ENCODE data around the gene PPP2R5E.

The PPP2R5E gene

GRCh38 chr14:63460680-63461369 is 82.4 kb downstream of the PPP2R5E start:
- TF ChIP-seq CTCF (IDR thresholded peaks at IDR 0.05; ENCODE audit: low read depth, low read length) = no peak
- no peak for DNase-seq (ENCODE audit: extremely low read depth, low read depth)

GRCh38 chr14:63459738-63460137 is 83.4 kb downstream of the PPP2R5E start:
- DNase-seq (ENCODE audit: extremely low read depth, low read depth) = no peak
- no peak for TF ChIP-seq CTCF (IDR thresholded peaks at IDR 0.05; ENCODE audit: low read depth, low read length)

- DNase-seq (ENCODE audit: extremely low read depth, low read depth) = no peak
- TF ChIP-seq CTCF (IDR thresholded peaks at IDR 0.05; ENCODE audit: low read depth, low read length) = no peak
Measured at GRCh38 chr14:63457498-63457897, 85.7 kb downstream of the PPP2R5E start.

- no peak for TF ChIP-seq CTCF (IDR thresholded peaks at IDR 0.05; ENCODE audit: low read depth, low read length)
- peak; percentile 7 for DNase-seq (ENCODE audit: extremely low read depth, low read depth)
Measured at GRCh38 chr14:63454863-63455622, 88.1 kb downstream of the PPP2R5E start.

- no peak for TF ChIP-seq CTCF (IDR thresholded peaks at IDR 0.05; ENCODE audit: low read depth, low read length)
- no peak for DNase-seq (ENCODE audit: extremely low read depth, low read depth)
Measured at GRCh38 chr14:63454436-63454835, 88.7 kb downstream of the PPP2R5E start.

- TF ChIP-seq CTCF (IDR thresholded peaks at IDR 0.05; ENCODE audit: low read depth, low read length) = no peak
- DNase-seq (ENCODE audit: extremely low read depth, low read depth) = no peak
Measured at GRCh38 chr14:63453443-63453936, 89.7 kb downstream of the PPP2R5E start.

- DNase-seq (ENCODE audit: extremely low read depth, low read depth) = no peak
- no peak for TF ChIP-seq CTCF (IDR thresholded peaks at IDR 0.05; ENCODE audit: low read depth, low read length)
Measured at GRCh38 chr14:63452796-63453195, 90.4 kb downstream of the PPP2R5E start.
